Gastroesophageal sphincter (tissue), 4 donors: ENCODE measurements around the gene LMNB1. TPM values are rescaled to one million over a fixed set of nuclear protein-coding genes. Genes with fewer than 3 reads are reported as not detected.

Experiments used
- ATAC-seq: fragments of 150-250 bp; one replicate; pipeline ENCODE4 v1.9.1; 2016; ENCODE audit warnings: mild to moderate bottlenecking, moderate library complexity
- H3K27ac ChIP-seq, 4 donors: fragments of 200-600 bp; sonication (generic) in 3 of 4; 1 replicate in 3 of 4; 2 replicates in 1 of 4; pipeline ENCODE4 v1.5.1; 2016 to 2019
- H3K27me3 ChIP-seq: fragments of 200-600 bp; sonication (generic); one replicate; pipeline ENCODE4 v1.5.1; 2019
- H3K36me3 ChIP-seq, 2 donors: fragments of 200-600 bp; sonication (generic); one replicate each; pipeline ENCODE4 v1.5.1; 2019; ENCODE audit warnings: control low read depth in 1 of 2
- H3K4me1 ChIP-seq, 3 donors: fragments of 200-600 bp; sonication (generic); 1 replicate in 2 of 3; 2 replicates in 1 of 3; pipeline ENCODE4 v1.5.1; 2016 to 2019; ENCODE audit warnings: control low read depth in 2 of 3
- H3K4me3 ChIP-seq, 2 donors: fragments of 200-600 bp; sonication (generic); one replicate each; pipeline ENCODE4 v1.5.1; 2019; ENCODE audit warnings: mild to moderate bottlenecking in 1 of 2, moderate library complexity in 1 of 2
- H3K9me3 ChIP-seq, 3 donors: fragments of 200-600 bp; sonication (generic); one replicate each; pipeline ENCODE4 v1.5.1; 2017 to 2019; ENCODE audit warnings: control low read depth in 2 of 3
- EP300 ChIP-seq: sonication (generic); formaldehyde crosslinking; IDR thresholded peaks from one replicate; pipeline ENCODE4 v1.6.1; 2017; ENCODE audit warnings: antibody characterized with exemption, mild to moderate bottlenecking
- POLR2A ChIP-seq, 2 donors: fragments of 450-650 bp; IDR thresholded peaks; one replicate each; pipeline ENCODE4 v1.6.1; 2017; ENCODE audit warnings: antibody characterized with exemption in 2 of 2, mild to moderate bottlenecking in 2 of 2, moderate library complexity in 1 of 2
- POLR2AphosphoS5 ChIP-seq: sonication (generic); formaldehyde crosslinking; IDR thresholded peaks from one replicate; pipeline ENCODE4 v1.6.1; 2017; ENCODE audit warnings: antibody characterized with exemption
- WGBS, 2 donors: methylation state at CpG; one replicate each; pipeline ENCODE4 v1.1.5; 2018; ENCODE audit warnings: low coverage in 1 of 2; 5-methylcytosine and 5-hydroxymethylcytosine counted together
- small RNA-seq, 4 donors: library from RNA; depleted of rRNA; stranded (forward); fragments of <200 nt; gene quantifications; one replicate each; pipeline ENCODE3, GENCODE V24; 2016
- total RNA-seq, 4 donors: library from RNA; depleted of rRNA; stranded (reverse); fragments of >200 nt; gene quantifications; one replicate each; pipeline ENCODE4 v1.1.0, GENCODE V29; 2016
- TF ChIP-seq, protein P1 (sequence below), 4 experiments: fragments of 200-600 bp in 2 of 4; fragments of 450-650 bp in 2 of 4; sonication (generic) in 1 of 4; IDR thresholded peaks; one replicate each; pipeline ENCODE4 v1.5.1; 2017 to 2019; ENCODE audit warnings: antibody characterized with exemption in 4 of 4, mild to moderate bottlenecking in 2 of 4, moderate library complexity in 2 of 4

LMNB1 gene
- total RNA-seq, 4 donors from 2014 or later, result 3.2 to 14.3 (median 6.6) TPM

DNA sequence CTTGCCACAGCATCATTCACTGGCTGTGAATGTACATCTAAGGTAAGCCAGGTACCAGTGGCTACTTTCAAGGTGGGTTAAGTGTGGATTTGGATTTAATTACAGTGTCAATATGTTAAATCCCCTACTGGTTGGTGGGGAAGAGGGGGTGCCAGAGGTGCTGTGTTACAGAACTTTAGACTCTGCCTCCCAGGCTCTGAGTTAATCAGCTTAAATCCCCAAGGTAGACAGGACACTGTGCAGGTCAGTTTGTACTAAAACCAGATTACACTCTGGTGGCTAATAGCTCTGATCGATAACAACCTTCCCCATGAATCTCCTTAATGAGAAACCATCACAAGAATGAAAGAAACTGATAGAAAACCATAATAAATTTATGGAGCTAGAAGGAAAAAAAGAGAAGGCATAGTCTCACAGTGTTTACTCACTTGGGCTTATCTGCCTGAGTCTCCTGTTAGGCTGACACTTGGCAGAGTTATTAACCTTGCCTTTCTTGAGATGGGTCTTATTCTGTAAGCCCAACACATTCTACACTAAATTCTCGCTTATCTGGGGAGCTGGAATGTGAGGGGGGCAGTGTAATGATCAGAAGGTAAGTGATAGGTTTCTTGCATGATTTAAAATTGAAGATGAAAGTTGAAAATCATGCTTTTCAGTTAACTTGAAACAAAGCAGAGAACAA, 106.8 kb downstream of the LMNB1 start:
- WGBS, 2 donors, result 59 to 88% methylated on average over 2 of the region's 2 CpGs
- no peak for ATAC-seq
- Histone ChIP-seq H3K9me3 (no peaks in the 10 kb centered on the region), H3K4me3 (no peak overlapping the region), H3K4me1 (no peaks in the 10 kb centered on the region), H3K36me3 (no peaks in the 10 kb centered on the region), H3K27ac (no peak overlapping the region), H3K27me3 (no peaks in the 10 kb centered on the region)
- TF ChIP-seq POLR2A (IDR thresholded peaks at IDR 0.05) (no peak), POLR2AphosphoS5 (no peak), EP300 (no peak)
- TF ChIP-seq, protein P1, sequence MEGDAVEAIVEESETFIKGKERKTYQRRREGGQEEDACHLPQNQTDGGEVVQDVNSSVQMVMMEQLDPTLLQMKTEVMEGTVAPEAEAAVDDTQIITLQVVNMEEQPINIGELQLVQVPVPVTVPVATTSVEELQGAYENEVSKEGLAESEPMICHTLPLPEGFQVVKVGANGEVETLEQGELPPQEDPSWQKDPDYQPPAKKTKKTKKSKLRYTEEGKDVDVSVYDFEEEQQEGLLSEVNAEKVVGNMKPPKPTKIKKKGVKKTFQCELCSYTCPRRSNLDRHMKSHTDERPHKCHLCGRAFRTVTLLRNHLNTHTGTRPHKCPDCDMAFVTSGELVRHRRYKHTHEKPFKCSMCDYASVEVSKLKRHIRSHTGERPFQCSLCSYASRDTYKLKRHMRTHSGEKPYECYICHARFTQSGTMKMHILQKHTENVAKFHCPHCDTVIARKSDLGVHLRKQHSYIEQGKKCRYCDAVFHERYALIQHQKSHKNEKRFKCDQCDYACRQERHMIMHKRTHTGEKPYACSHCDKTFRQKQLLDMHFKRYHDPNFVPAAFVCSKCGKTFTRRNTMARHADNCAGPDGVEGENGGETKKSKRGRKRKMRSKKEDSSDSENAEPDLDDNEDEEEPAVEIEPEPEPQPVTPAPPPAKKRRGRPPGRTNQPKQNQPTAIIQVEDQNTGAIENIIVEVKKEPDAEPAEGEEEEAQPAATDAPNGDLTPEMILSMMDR (IDR thresholded peaks at IDR 0.05), result no peak

DNA sequence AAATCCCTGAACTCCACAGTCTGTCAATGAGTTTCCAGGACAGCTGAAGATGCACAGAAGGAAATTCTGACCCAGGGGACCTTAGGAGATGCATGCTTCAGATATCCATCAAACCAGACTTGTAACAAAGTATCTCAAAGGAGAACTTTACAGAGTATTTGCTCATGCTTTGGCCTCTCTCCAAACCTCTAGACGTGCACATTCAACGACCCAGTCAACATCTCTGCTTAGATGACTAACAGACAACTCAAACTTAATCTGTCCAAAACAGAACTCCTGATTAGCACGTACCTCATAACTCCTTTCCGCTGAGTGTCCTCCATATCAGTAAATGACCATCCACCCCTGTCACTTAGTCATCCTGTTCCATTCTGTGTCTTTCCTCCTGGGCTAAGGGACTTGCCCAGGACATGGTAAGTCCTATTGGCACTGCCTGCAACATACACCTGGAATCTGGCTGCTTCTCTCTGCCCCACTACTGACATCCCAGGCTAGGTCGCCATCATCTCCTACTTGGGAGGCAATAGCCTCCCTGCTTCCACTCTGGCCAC, 107.4 kb downstream of the LMNB1 start:
- Histone ChIP-seq H3K9me3 (no peaks in the 10 kb centered on the region), H3K36me3 (no peaks in the 10 kb centered on the region), H3K27ac (no peak overlapping the region), H3K27me3 (no peaks in the 10 kb centered on the region), H3K4me3 (no peak overlapping the region), H3K4me1 (no peaks in the 10 kb centered on the region)
- TF ChIP-seq, protein P1 (IDR thresholded peaks at IDR 0.05), result no peak
- TF ChIP-seq POLR2A (IDR thresholded peaks at IDR 0.05), result no peak
- no peak for TF ChIP-seq POLR2AphosphoS5
- TF ChIP-seq EP300, result no peak
- no peak for ATAC-seq
- WGBS, 2 donors, result 33 to 53% methylated on average over 3 to 5 of the region's 5 CpGs

Small RNAs within 50 kb of the gene (small RNA-seq; reads per million reads assigned to genes)
- gene RNU6-752P, result 0 reads per million in 4 donors

Other genes starting within 250 kb of the LMNB1 start
- 10 to 100 TPM; 13.6 to 23.4 (median 18.6) TPM for gene ALDH7A1, start 181.9 kb upstream of the LMNB1 start, total RNA-seq
- gene PHAX, start 176.2 kb upstream of the LMNB1 start, total RNA-seq, result 10 to 100 TPM; 57.3 to 83.4 (median 68.2) TPM